SU-DHL-6 (cell line): ENCODE measurements around the gene RWDD4.

Experiments
- H2AFZ ChIP-seq: fragments of 200-600 bp; sonication (generic); 2 replicates; pipeline ENCODE4 v1.6.1; 2014; ENCODE audit warnings: low read depth, mild to moderate bottlenecking, moderate library complexity, mixed read lengths, antibody characterized with exemption, low read length; ENCODE audit not compliant: severe bottlenecking
- H3F3A ChIP-seq: fragments of 200-600 bp; shearing (Covaris generic); 2 replicates; pipeline ENCODE4 v1.6.0; 2016; ENCODE audit warnings: antibody characterized with exemption, mild to moderate bottlenecking; ENCODE audit not compliant: insufficient read depth
- H3K27ac ChIP-seq: fragments of 200-600 bp; sonication (generic); 2 replicates; pipeline ENCODE4 v1.5.1; 2016; ENCODE audit warnings: low read depth, mild to moderate bottlenecking, low read length, moderate library complexity, mixed read lengths
- H3K27me3 ChIP-seq: fragments of 200-600 bp; sonication (generic), shearing (Covaris generic); 2 replicates; pipeline ENCODE4 v1.6.0; 2014; ENCODE audit warnings: mild to moderate bottlenecking, low read length
- H3K36me3 ChIP-seq: fragments of 200-600 bp; sonication (generic); 2 replicates; pipeline ENCODE4 v1.6.1; 2014; ENCODE audit warnings: mild to moderate bottlenecking, low read length, mixed read lengths
- H3K4me2 ChIP-seq: fragments of 300-600, 200-600 bp; shearing (Covaris generic), sonication (generic); 2 replicates; pipeline ENCODE4 v1.6.0; 2014; ENCODE audit warnings: low read length, low read depth, mild to moderate bottlenecking; ENCODE audit not compliant: poor library complexity, severe bottlenecking
- H3K4me3 ChIP-seq: fragments of 200-600 bp; sonication (generic); 2 replicates; pipeline ENCODE4 v1.5.1; 2014; ENCODE audit warnings: antibody characterized with exemption, low read length, mild to moderate bottlenecking, mixed read lengths; ENCODE audit not compliant: insufficient read depth, poor library complexity, severe bottlenecking
- H3K79me2 ChIP-seq: fragments of 200-600 bp; sonication (generic); 2 replicates; pipeline ENCODE4 v1.6.1; 2014; ENCODE audit warnings: mild to moderate bottlenecking, low read length, moderate library complexity; ENCODE audit not compliant: insufficient read depth
- H3K9ac ChIP-seq: fragments of 200-600 bp; sonication (generic); 2 replicates; pipeline ENCODE4 v1.7.0; 2014; ENCODE audit warnings: mild to moderate bottlenecking, low read length
- H3K9me2 ChIP-seq: fragments of 200-600 bp; sonication (generic); replicated peaks from 2 replicates; pipeline ENCODE4 v1.6.1; 2014; ENCODE audit warnings: low read length; ENCODE audit not compliant: insufficient read depth
- H3K9me3 ChIP-seq: fragments of 200-600 bp; sonication (generic); 2 replicates; pipeline ENCODE4 v1.6.1; 2014; ENCODE audit warnings: low read length, mixed read lengths; ENCODE audit not compliant: insufficient read depth
- H4K20me1 ChIP-seq: fragments of 200-600 bp; sonication (generic); 2 replicates; pipeline ENCODE4 v1.6.1; 2014; ENCODE audit warnings: low read depth, mild to moderate bottlenecking, antibody characterized with exemption, low read length, moderate library complexity, mixed read lengths
- EZH2phosphoT487 ChIP-seq: fragments of 200-600 bp; sonication (generic), shearing (Covaris generic); conservative IDR thresholded peaks from 2 replicates; pipeline ENCODE4 v1.6.1; 2018; ENCODE audit warnings: mild to moderate bottlenecking, antibody characterized with exemption, low read length, moderate library complexity, mixed read lengths
- TF ChIP-seq, protein P1 (sequence below): fragments of 200-600 bp; sonication (generic); IDR thresholded peaks from one replicate; pipeline ENCODE4 v1.5.1; 2017; ENCODE audit warnings: antibody characterized with exemption, mild to moderate bottlenecking, low read length, moderate library complexity; ENCODE audit not compliant: insufficient read depth, poor library complexity, severe bottlenecking

RWDD4 gene

DNA sequence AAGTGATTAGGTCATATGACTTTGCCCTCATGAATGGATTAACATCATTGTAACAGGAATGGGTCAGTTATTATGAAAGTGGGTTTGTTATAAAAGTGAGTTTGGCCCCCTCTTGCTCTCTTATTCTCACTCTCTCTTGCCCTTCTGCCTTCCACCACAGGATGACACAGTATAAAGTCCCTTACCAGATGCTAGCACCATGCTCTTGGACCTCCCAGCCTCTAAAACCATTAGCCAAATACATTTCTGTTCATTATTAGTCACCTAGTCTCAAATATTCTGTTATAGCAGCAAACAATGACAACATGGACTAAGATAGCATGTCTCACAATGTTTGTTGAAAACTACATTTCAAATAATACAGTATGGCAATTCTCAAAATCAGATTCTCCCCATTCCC lies 59.7 kb downstream of the RWDD4 start:
- Histone ChIP-seq H2AFZ (no peak overlapping the region), H4K20me1 (no peaks in the 10 kb centered on the region), H3F3A (no peaks in the 10 kb centered on the region), H3K27me3 (no peaks in the 10 kb centered on the region), H3K4me3 (no peak overlapping the region), H3K9ac (no peak overlapping the region), H3K79me2 (no peaks in the 10 kb centered on the region), H3K27ac (no peak overlapping the region), H3K9me3 (no peaks in the 10 kb centered on the region), H3K4me2 (no peak overlapping the region), H3K9me2 (no peaks in the 10 kb centered on the region), H3K36me3 (no peaks in the 10 kb centered on the region)
- TF ChIP-seq EZH2phosphoT487, result no peak
- TF ChIP-seq, protein P1, sequence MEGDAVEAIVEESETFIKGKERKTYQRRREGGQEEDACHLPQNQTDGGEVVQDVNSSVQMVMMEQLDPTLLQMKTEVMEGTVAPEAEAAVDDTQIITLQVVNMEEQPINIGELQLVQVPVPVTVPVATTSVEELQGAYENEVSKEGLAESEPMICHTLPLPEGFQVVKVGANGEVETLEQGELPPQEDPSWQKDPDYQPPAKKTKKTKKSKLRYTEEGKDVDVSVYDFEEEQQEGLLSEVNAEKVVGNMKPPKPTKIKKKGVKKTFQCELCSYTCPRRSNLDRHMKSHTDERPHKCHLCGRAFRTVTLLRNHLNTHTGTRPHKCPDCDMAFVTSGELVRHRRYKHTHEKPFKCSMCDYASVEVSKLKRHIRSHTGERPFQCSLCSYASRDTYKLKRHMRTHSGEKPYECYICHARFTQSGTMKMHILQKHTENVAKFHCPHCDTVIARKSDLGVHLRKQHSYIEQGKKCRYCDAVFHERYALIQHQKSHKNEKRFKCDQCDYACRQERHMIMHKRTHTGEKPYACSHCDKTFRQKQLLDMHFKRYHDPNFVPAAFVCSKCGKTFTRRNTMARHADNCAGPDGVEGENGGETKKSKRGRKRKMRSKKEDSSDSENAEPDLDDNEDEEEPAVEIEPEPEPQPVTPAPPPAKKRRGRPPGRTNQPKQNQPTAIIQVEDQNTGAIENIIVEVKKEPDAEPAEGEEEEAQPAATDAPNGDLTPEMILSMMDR, result no peak

DNA sequence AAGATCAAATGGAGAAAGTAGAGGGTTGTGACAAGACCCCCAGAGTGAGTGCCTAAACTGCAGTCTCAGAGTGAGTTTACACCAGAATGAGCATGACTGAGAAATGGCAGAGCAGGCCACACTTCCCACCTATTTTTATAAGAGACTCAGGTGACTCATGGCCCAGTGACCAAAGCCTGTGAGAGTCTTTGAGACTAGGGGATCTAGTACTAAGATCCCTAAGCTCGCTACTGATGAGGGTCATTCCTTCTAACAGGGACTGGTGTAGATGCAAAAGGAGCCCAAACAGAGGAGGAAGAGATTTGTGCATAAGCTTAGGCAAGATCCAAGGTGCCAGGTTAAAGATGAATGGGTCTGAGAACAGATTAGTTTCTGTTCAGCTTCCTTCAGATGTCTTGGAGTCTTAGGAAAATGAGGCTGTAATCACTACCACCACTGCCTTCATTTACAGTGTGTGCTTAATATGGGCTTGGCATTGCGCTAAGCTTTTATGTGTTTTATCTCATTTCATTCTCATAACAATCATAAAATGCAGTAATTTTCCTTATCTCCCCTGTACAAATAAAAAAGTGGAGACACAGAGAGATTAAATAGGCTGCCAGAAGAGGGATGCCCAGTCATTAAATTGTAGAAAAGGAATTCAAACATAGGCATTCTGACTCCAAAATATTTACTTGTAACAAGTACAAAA lies 62.8 kb downstream of the RWDD4 start:
- no peaks in the 10 kb centered on the region for H3K9me3 ChIP-seq
- H3K36me3 ChIP-seq, result no peaks in the 10 kb centered on the region
- H3K4me2 ChIP-seq, result no peak overlapping the region
- H2AFZ ChIP-seq, result no peak overlapping the region
- no peaks in the 10 kb centered on the region for H3K9me2 ChIP-seq
- H3K9ac ChIP-seq, result no peak overlapping the region
- H3K27me3 ChIP-seq, result no peaks in the 10 kb centered on the region
- no peaks in the 10 kb centered on the region for H3F3A ChIP-seq
- TF ChIP-seq, protein P1, result no peak
- no peak for TF ChIP-seq EZH2phosphoT487
- H3K4me3 ChIP-seq, result no peak overlapping the region
- no peaks in the 10 kb centered on the region for H4K20me1 ChIP-seq
- no peak overlapping the region for H3K27ac ChIP-seq
- no peaks in the 10 kb centered on the region for H3K79me2 ChIP-seq

DNA sequence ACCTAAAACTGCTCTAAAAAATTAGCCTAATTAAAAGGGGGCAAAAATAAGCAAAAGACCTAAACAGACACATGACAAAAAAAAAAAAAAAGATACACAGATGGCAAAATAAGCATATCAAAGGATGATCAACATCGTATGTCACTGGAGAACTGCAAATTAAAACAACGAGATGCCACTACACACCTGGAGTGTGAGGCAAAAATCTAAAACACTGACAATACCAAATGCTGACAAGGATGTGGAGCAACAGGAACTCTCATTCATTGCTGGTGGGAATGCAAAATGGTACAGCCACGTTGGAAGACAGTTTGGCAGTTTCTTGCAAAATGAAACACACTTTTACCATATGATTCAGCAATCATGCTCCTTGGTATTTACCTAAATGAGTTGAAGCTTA lies 64.2 kb downstream of the RWDD4 start:
- Histone ChIP-seq H3K9me2 (no peaks in the 10 kb centered on the region), H3F3A (no peaks in the 10 kb centered on the region), H3K4me2 (no peak overlapping the region), H3K4me3 (no peak overlapping the region), H2AFZ (no peak overlapping the region), H3K79me2 (no peaks in the 10 kb centered on the region), H3K36me3 (no peaks in the 10 kb centered on the region), H3K9ac (no peak overlapping the region), H3K27me3 (no peaks in the 10 kb centered on the region), H3K27ac (no peak overlapping the region), H3K9me3 (no peaks in the 10 kb centered on the region), H4K20me1 (no peaks in the 10 kb centered on the region)
- no peak for TF ChIP-seq EZH2phosphoT487
- TF ChIP-seq, protein P1, result no peak
